ENCODE data around the gene AGMAT. TPM values are rescaled to one million over a fixed set of nuclear protein-coding genes. Genes with fewer than 3 reads are reported as not detected.

Gene AGMAT
- total and polyA plus RNA-seq, 2 donors: 0.27 to 0.48 TPM

DNA sequence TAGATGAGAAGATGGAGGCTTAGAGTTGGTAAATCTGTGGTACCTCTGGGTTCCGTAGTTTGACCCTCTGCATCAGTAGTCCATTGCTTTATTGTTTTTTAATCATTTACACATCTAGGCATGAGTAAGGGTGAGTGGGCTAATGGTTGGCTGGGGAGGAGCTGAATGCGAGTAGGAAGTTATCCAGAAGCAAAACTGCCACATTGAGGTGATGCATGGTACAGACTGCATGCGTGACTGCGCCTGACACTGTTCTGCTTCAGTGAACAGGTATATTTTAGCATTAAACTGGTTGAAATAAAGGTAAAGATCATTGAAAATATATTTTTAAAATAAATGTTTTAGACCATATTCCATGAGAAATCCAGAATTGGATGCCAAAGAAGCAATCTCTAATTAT, 53.8 kb downstream of the AGMAT start:
- Histone ChIP-seq H3K27ac (ENCODE audit: low read depth) (no peak overlapping the region), H3K4me1 (ENCODE audit: insufficient read depth) (no peaks in the 10 kb centered on the region), H3K4me3 (ENCODE audit: low read depth, low read length) (no peak overlapping the region), H3K36me3 (ENCODE audit: insufficient read depth) (no peaks in the 10 kb centered on the region)
- DNase-seq (ENCODE audit: extremely low spot score): no peak
- WGBS: 95% methylated on average over 4 of the region's 4 CpGs

DNA sequence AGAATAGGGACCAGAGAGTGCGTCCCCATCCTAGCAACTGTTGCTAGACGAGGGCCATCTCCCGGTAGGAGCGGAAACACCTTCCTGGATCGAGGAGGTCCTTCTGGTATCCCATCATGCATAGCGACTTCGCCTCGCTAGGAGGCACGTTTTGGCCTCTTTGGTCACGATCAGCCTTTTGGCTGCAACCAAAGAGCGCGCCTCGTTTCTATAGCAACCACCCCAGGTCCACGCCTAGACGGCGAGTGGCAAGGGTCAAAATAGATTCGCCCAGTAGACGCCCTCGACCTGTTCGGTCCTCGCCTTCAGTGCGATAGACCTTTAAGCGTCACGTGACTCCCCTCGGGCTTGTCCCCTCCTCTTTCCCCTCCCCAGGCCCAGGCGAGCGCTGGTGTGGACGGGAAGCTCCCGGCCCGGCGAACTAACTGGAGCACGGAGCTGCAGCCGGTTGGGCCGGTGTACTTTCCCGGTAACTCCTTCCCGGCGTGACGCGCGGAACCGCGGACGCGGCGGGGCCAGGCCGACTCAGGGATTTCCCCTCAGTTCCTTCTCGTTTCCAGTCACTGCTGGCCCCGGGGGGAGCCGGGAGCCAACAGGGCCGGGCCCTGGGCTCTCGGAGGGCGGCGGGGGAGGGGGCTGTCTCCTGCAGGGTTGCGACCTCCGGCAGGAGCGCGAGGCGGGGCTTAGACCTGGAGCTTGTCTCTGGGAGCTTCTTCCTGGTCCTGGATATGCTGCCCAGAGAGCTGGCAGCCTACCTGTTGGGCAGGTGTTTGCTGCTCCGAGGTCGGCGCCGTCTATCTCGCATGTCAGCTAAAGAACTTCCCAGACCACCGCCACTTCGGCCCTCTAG, 58.1 kb downstream of the AGMAT start, which contains the start of gene DNAJC16:
DNAJC16 (plus strand) TSS at position 359 of the 850 bp plus-strand sequence. CDS start 2,258 bp downstream, outside the sequence.
- Histone ChIP-seq H3K27ac (ENCODE audit: low read depth) (peak within 1 kb of the TSS; percentile 95), H3K4me1 (ENCODE audit: insufficient read depth) (no peaks in the 10 kb centered on the region), H3K36me3 (ENCODE audit: insufficient read depth) (no peaks in the 10 kb centered on the region), H3K4me3 (ENCODE audit: low read depth, low read length) (peak within 1 kb of the TSS; percentile 79)
- under 1% methylated on average over 65 of the region's 65 CpGs for WGBS
- DNase-seq (ENCODE audit: extremely low spot score): peak; percentile 99

DNA sequence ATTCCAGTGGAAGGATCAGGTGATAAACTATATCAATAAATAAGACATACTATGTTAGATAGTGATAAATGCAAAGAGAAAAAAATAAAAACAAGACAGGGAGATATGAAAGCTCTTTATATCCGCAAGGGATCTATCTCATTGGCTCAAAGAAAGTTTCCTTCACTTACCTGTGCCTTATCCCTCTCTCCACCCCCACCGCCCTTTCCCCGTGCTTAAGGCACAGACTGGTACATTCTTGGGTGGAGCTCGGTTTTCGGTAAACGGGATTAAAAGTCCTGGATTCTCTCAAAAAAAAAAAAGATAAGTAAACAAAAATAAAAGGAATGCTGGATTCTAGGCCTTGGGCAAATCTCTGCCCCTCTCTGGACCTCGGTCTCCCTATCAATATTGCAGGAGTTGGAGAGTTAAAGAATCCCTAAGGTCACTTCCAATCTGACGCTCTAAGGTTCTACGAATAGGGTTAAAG, 58.8 kb downstream of the AGMAT start:
- no peaks in the 10 kb centered on the region for H3K4me1 ChIP-seq (ENCODE audit: insufficient read depth)
- H3K27ac ChIP-seq (ENCODE audit: low read depth): peak overlapping the region; percentile 90
- no peak for DNase-seq (ENCODE audit: extremely low spot score)
- H3K36me3 ChIP-seq (ENCODE audit: insufficient read depth): no peaks in the 10 kb centered on the region
- 9% methylated on average over 9 of the region's 9 CpGs for whole genome bisulfite sequencing
- H3K4me3 ChIP-seq (ENCODE audit: low read depth, low read length): no peak overlapping the region

DNA sequence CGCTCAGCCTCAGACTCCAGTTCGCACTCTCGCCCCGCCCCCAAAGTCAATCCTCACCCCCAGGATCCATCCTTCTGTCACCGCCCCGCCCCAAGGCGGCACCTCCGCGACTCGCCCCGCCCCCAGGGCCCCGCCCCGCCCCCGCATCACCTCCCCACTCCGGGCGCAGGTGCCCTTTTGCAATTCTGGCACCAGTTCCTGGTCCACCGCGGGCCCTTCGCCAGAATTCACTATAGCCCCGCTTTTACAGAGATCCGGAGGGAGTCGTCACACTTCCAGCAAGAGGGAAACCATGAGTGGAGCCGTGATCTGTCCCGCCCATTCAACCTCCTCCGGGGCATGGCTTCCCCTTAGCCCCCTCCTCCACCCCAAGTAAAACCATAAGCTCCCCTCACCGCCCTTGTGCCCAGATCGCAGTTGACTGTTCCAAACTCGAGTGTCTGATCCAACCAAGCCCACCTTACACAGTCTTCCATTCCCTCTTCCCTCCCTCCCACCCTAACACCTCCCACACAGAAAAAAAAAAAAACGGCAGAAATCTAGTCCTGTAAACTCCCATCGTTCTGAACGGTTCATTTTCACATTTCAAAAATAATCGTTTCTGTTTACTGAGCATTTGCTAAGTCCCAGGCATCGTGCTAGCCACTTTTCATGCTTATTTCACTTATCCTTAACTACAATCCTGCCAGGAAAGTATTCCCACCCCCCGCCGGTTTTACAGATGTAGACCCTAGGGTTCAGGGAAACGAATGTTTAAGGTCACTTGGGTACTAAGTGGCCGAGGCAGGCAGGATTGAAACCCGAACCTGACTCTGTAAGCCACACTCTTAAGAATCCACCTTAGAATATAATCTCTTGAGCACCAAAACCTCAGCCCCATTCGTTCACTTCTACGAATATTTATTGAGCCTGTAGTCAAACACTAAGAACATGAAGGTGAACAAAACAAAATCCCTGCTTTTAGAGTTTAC, 59.5 kb downstream of the AGMAT start:
- no peaks in the 10 kb centered on the region for H3K36me3 ChIP-seq (ENCODE audit: insufficient read depth)
- H3K4me1 ChIP-seq (ENCODE audit: insufficient read depth): no peaks in the 10 kb centered on the region
- peak overlapping the region; percentile 90 for H3K27ac ChIP-seq (ENCODE audit: low read depth)
- peak; percentile 17 for DNase-seq (ENCODE audit: extremely low spot score)
- 2% methylated on average over 40 of the region's 40 CpGs for WGBS
- H3K4me3 ChIP-seq (ENCODE audit: low read depth, low read length): peak overlapping the region; percentile 40

DNA sequence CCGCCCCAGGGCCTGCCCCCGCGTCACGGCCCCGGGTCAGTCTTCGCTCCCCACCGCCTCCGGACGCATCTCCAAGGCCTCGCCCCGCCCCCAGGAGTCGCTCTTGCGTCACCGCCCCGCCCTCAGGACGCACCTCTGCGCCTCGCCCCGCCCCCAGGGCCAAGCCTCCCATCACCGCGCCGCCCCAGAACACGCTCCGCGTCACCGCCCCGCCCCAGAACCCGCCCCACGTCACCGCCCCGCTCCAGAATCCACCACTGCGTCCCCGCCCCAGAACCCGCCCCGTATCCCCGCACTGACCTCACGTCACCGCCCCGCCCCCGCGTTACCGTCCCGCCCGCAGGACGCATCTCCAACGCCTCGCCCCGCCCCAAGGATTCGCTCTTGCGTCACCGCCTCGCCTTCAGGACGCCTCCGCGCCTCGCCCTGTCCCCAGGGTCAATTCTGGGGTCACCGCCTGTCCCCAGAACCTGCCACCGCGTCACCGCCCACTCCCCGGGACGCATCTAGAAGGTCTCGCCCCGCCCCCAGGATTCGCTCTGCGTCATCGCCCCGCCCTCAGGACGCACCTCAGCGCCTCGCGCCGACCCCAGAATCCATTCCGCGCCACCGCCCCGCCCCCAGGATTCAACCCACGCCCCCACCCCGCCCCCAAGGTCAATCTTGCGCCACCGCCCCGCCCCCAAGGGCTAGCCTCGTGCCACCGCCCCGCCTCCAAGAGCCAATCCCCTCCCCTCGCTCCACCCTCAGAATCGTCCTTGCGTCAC, 60.4 kb downstream of the AGMAT start:
- peak; percentile 98 for DNase-seq (ENCODE audit: extremely low spot score)
- 1% methylated on average over 87 of the region's 88 CpGs for WGBS
- Histone ChIP-seq H3K36me3 (ENCODE audit: insufficient read depth) (no peaks in the 10 kb centered on the region), H3K4me1 (ENCODE audit: insufficient read depth) (no peaks in the 10 kb centered on the region), H3K27ac (ENCODE audit: low read depth) (peak overlapping the region; percentile 100), H3K4me3 (ENCODE audit: low read depth, low read length) (peak overlapping the region; percentile 75)

DNA sequence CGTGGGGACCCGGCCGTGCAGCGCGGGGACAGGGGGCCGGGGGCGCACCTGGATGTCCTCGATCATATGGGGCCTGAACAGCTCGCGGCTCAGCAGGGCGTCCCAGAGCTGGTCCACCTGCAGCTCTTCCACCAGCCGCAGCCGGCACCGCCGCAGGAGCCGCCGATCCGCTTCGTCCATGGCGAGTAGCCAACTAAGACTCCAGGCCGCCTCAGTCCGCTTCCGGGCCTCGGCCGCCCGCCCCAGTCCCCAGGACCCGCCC, 60.9 kb downstream of the AGMAT start, which contains the start of gene CASP9:
CASP9 (minus strand) TSS at position 195 of the 262 bp plus-strand sequence; CDS start at position 180, 15 bp downstream.
- Histone ChIP-seq H3K4me1 (ENCODE audit: insufficient read depth) (no peaks in the 10 kb centered on the region), H3K27ac (ENCODE audit: low read depth) (peak within 1 kb of the TSS; percentile 100), H3K36me3 (ENCODE audit: insufficient read depth) (no peaks in the 10 kb centered on the region), H3K4me3 (ENCODE audit: low read depth, low read length) (peak within 1 kb of the TSS; percentile 75)
- under 1% methylated on average over 26 of the region's 27 CpGs for WGBS
- DNase-seq (ENCODE audit: extremely low spot score): no peak

DNA sequence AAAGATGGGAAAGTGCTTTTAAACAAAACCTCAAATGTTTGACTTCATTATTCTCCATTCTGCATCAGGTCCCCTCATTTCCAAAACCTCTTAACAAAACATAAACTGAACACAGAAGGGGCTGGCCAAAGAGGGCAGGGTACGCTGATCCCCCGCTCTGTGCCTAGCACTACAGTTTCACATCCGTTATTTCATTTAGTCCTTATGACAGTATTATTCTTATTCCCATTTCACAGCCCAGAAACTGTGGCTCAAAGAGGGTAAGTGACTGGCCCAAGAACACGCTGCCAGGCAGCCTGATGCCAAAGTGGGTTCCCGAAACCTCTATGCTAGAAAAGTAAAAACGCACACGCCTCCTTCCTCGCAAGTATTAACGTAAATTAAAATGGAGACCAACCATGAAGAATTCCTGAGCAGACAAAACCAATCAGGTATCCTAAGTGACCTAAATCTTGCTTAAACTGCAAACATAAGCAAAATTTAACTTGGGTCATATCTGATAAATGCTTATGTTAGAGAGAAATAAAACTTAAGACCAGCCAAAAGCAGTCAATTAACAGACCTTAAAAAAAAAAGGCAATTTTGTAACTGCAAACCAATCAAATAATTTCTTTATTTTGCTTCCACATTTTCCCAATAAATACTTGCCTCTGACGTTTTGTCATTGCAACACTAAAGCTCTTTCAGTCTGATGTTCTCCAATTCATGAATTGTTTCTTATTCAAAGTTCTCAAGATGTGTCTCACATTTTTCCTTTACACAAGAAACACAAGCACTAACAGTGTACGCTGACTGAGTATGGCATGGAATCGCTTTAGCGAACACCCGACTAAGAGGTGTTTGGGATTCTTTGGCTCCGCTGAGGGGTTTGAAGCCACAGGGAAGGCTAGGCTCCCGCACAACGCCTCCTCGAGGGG, 61.5 kb downstream of the AGMAT start:
- Histone ChIP-seq H3K27ac (ENCODE audit: low read depth) (peak overlapping the region; percentile 16), H3K4me3 (ENCODE audit: low read depth, low read length) (peak overlapping the region; percentile 75), H3K36me3 (ENCODE audit: insufficient read depth) (no peaks in the 10 kb centered on the region), H3K4me1 (ENCODE audit: insufficient read depth) (no peaks in the 10 kb centered on the region)
- DNase-seq (ENCODE audit: extremely low spot score): peak; percentile 28
- 38% methylated on average over 18 of the region's 18 CpGs for WGBS

DNA sequence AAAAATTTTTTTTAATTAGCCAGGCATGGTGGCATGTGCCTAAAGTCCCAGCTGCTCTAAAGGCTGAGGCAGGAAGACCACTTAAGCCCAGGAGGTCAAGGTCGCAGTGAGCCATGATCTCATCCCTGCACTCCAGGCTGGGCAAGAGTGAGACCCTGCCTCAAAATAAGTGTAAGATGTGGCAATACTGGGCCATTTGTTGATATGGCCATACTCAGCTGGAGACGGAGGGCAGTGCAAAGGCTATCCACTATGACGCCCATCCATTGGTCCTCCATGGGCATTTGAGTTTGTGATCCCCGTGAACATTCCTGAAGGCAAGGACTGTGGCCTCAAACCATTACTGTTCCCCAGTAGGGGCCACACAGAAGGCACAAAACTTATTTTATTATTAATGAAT, 62.3 kb downstream of the AGMAT start:
- DNase-seq (ENCODE audit: extremely low spot score): no peak
- 95% methylated on average over 4 of the region's 4 CpGs for WGBS
- Histone ChIP-seq H3K36me3 (ENCODE audit: insufficient read depth) (no peaks in the 10 kb centered on the region), H3K27ac (ENCODE audit: low read depth) (no peak overlapping the region), H3K4me3 (ENCODE audit: low read depth, low read length) (no peak overlapping the region), H3K4me1 (ENCODE audit: insufficient read depth) (no peaks in the 10 kb centered on the region)

Small RNA genes lying within 50 kb of the gene (small RNA-seq; reads per million reads assigned to genes)
- gene CD24P1: not detected
- not detected for gene RNU7-179P
- not detected for gene SCARNA21B

Other genes with a start within 250 kb of the AGMAT start
- 16.9 TPM for gene EFHD2, start 175.2 kb downstream of the AGMAT start, total RNA-seq
- 50.9 TPM for gene EFHD2, start 175.2 kb downstream of the AGMAT start, polyA plus RNA-seq
- gene CTRC, start 146.6 kb downstream of the AGMAT start, total RNA-seq: not detected
- 0.52 TPM for gene CTRC, start 146.6 kb downstream of the AGMAT start, polyA plus RNA-seq
- not detected for gene CELA2A, start 128.3 kb downstream of the AGMAT start, total RNA-seq
- gene CELA2A, start 128.3 kb downstream of the AGMAT start, polyA plus RNA-seq: not detected
- gene CELA2B, start 108.9 kb downstream of the AGMAT start, total RNA-seq: 0.32 TPM
- not detected for gene CELA2B, start 108.9 kb downstream of the AGMAT start, polyA plus RNA-seq
- gene CASP9, start 60.8 kb downstream of the AGMAT start, total RNA-seq: 9.3 TPM
- gene CASP9, start 60.8 kb downstream of the AGMAT start, polyA plus RNA-seq: 15.4 TPM
- 18.7 TPM for gene DNAJC16, start 58.2 kb downstream of the AGMAT start, total RNA-seq
- 5.6 TPM for gene DNAJC16, start 58.2 kb downstream of the AGMAT start, polyA plus RNA-seq
- gene DDI2, start 32.4 kb upstream of the AGMAT start, total RNA-seq: 48.8 TPM
- gene DDI2, start 32.4 kb upstream of the AGMAT start, polyA plus RNA-seq: 7.2 TPM
- gene PLEKHM2, start 99.3 kb upstream of the AGMAT start, total RNA-seq: 23.5 TPM
- gene PLEKHM2, start 99.3 kb upstream of the AGMAT start, polyA plus RNA-seq: 53.5 TPM
- gene SLC25A34, start 151.2 kb upstream of the AGMAT start, total RNA-seq: 0.90 TPM
- gene SLC25A34, start 151.2 kb upstream of the AGMAT start, polyA plus RNA-seq: 1.3 TPM
- not detected for gene TMEM82, start 157.4 kb upstream of the AGMAT start, total RNA-seq
- not detected for gene TMEM82, start 157.4 kb upstream of the AGMAT start, polyA plus RNA-seq
- 28.8 TPM for gene FBLIM1, start 173.7 kb upstream of the AGMAT start, total RNA-seq
- gene FBLIM1, start 173.7 kb upstream of the AGMAT start, polyA plus RNA-seq: 107 TPM
- gene UQCRHL, start 222.6 kb upstream of the AGMAT start, total RNA-seq: 2.9 TPM
- gene UQCRHL, start 222.6 kb upstream of the AGMAT start, polyA plus RNA-seq: 3.5 TPM

All from urinary bladder (tissue), 4 donors.